Measurements from ENCODE around the gene SMYD3.

DNA sequence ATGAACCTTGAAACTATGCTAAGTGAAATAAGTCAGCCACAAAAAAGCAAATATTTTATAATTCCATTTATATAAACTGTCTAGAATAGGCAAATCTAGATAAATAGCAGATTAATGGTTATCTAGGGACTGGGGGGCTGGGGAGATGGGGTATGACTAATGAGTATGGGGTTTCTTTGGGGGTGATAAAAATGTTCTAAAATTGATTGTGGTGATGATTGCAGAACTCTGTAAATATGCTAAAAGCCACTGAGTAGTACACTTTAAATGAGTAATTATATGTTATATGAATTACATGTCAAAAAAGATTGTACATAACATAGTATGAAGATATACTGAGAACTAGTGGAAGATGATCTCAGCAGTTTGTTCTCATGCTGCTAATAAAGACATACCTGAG, 677.3 kb downstream of the SMYD3 start:
- TF ChIP-seq, protein P1, sequence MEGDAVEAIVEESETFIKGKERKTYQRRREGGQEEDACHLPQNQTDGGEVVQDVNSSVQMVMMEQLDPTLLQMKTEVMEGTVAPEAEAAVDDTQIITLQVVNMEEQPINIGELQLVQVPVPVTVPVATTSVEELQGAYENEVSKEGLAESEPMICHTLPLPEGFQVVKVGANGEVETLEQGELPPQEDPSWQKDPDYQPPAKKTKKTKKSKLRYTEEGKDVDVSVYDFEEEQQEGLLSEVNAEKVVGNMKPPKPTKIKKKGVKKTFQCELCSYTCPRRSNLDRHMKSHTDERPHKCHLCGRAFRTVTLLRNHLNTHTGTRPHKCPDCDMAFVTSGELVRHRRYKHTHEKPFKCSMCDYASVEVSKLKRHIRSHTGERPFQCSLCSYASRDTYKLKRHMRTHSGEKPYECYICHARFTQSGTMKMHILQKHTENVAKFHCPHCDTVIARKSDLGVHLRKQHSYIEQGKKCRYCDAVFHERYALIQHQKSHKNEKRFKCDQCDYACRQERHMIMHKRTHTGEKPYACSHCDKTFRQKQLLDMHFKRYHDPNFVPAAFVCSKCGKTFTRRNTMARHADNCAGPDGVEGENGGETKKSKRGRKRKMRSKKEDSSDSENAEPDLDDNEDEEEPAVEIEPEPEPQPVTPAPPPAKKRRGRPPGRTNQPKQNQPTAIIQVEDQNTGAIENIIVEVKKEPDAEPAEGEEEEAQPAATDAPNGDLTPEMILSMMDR (IDR thresholded peaks at IDR 0.05) = no peak
- TF ChIP-seq POLR2A (IDR thresholded peaks at IDR 0.05) = no peak

Measured in adrenal gland (tissue), 5 donors.